HepG2 (cell line): ENCODE data around the gene TBL2. TPM values are rescaled to one million over a fixed set of nuclear protein-coding genes. Genes with fewer than 3 reads are reported as not detected.

Experiments used
- ATAC-seq: fragments of 200-7000 bp; cut with Tn5 transposase; 3 replicates; pipeline ENCODE4 v1.9.1; 2020; ENCODE audit warnings: mild to moderate bottlenecking, moderate library complexity
- BruUV-seq: library from RNA; stranded (reverse); fragments of 400-500 nt; replicated peaks from 2 replicates; lab custom pipeline; 2021; lab: Mats Ljungman, UMichigan
- CTCF ChIA-PET: fragments of 300-600 bp; formaldehyde crosslinking; extraction: SDS; loops from one replicate; lab custom pipeline; 2021; ENCODE audit warnings: low total read pairs, inconsistent platforms, low intra/inter-chr PET ratio; lab: Yijun Ruan, JAX
- POLR2A ChIA-PET: fragments of 350-600 bp; sonication (Branson Sonifier 250); formaldehyde crosslinking; loops from one replicate; lab custom pipeline; 2020; ENCODE audit warnings: antibody characterized with exemption, inconsistent platforms; lab: Yijun Ruan, JAX
- DNase-seq: peaks from one replicate; pipeline ENCODE4 v3.0.0-alpha.2; 2015; ENCODE audit warnings: low spot score
- FAIRE-seq: peaks from 3 replicates; lab custom pipeline; 2011; peaks lifted over from hg19 to GRCh38; lab: Jason Lieb, UNC
- H2AFZ ChIP-seq: one replicate; pipeline ENCODE4 v1.6.1; 2011; ENCODE audit warnings: low read length, inconsistent platforms
- H3K27ac ChIP-seq: fragments of 300-600 bp; 3 replicates; pipeline ENCODE4 v1.8.0; 2011; ENCODE audit warnings: mixed run types, mild to moderate bottlenecking, mixed read lengths, low read length, inconsistent platforms; ENCODE audit not compliant: insufficient read depth; ENCODE audit errors: extremely low read length
- H3K27me3 ChIP-seq, 2 experiments: fragments of 200-600 bp in 1 of 2; 2 replicates in 1 of 2; 3 replicates in 1 of 2; pipeline versions ENCODE4 v1.6.0 to v1.8.0; 2011; ENCODE audit warnings: low read length in 2 of 2, mild to moderate bottlenecking in 2 of 2, moderate library complexity in 2 of 2, inconsistent platforms in 1 of 2; ENCODE audit not compliant: insufficient read depth in 2 of 2, control insufficient read depth in 1 of 2
- H3K36me3 ChIP-seq, 2 experiments: fragments of 200-600 bp in 1 of 2; replicated peaks in 1 of 2; 2 replicates in 1 of 2; 3 replicates in 1 of 2; pipeline versions ENCODE4 v1.5.1 to v1.8.0; 2011; ENCODE audit warnings: low read length in 2 of 2, inconsistent platforms in 1 of 2; ENCODE audit not compliant: insufficient read depth in 2 of 2, control insufficient read depth in 1 of 2
- H3K4me1 ChIP-seq: 2 replicates; pipeline ENCODE4 v1.5.1; 2012; ENCODE audit warnings: low read length, inconsistent platforms; ENCODE audit not compliant: insufficient read depth
- H3K4me2 ChIP-seq: 2 replicates; pipeline ENCODE4 v1.6.0; 2011; ENCODE audit warnings: low read depth, low read length, inconsistent platforms
- H3K4me3 ChIP-seq, 3 experiments: fragments of 200-600 bp in 1 of 3; sonication (generic), shearing (Covaris generic) in 1 of 3; replicated peaks in 1 of 3; 2 replicates each; pipeline ENCODE4 v1.5.1; 2011 to 2016; ENCODE audit warnings: low read length in 3 of 3, inconsistent platforms in 2 of 3, low read depth in 2 of 3, mild to moderate bottlenecking in 2 of 3, control low read depth in 1 of 3, mixed read lengths in 1 of 3; ENCODE audit not compliant: insufficient read depth in 1 of 3
- H3K79me2 ChIP-seq: one replicate; pipeline ENCODE4 v1.6.1; 2011; ENCODE audit warnings: low read length, inconsistent platforms; ENCODE audit not compliant: insufficient read depth
- H3K9ac ChIP-seq: 2 replicates; pipeline ENCODE4 v1.6.0; 2011; ENCODE audit warnings: mild to moderate bottlenecking, low read depth, low read length, inconsistent platforms; ENCODE audit not compliant: insufficient read depth
- H3K9me3 ChIP-seq: 2 replicates; pipeline ENCODE4 v1.5.1; 2012; ENCODE audit warnings: mild to moderate bottlenecking, low read length
- H4K20me1 ChIP-seq: 2 replicates; pipeline ENCODE4 v1.6.0; 2011; ENCODE audit warnings: inconsistent platforms, mild to moderate bottlenecking, low read length, moderate library complexity; ENCODE audit not compliant: insufficient read depth
- ATF4 ChIP-seq, 2 experiments: fragments of 450-650 bp in 1 of 2; sonication (generic) in 1 of 2; formaldehyde crosslinking; IDR thresholded peaks; 2 replicates each; pipeline versions ENCODE4 v1.5.0 to v1.8.0; 2020 to 2022; ENCODE audit warnings: mild to moderate bottlenecking in 1 of 2, missing genetic modification reagents in 1 of 2
- CENPT ChIP-seq: sonication (generic); formaldehyde crosslinking; IDR thresholded peaks from 2 replicates; pipeline ENCODE4 v1.8.0; 2022; ENCODE audit warnings: low read depth, mild to moderate bottlenecking, moderate library complexity, missing genetic modification reagents
- DNMT3B ChIP-seq: conservative IDR thresholded peaks from 2 replicates; pipeline ENCODE4 v1.6.1; 2016; ENCODE audit warnings: missing biosample characterization, control low read depth
- DPF2 ChIP-seq: sonication (generic); formaldehyde crosslinking; IDR thresholded peaks from 2 replicates; pipeline ENCODE4 v1.4.0; 2020; ENCODE audit warnings: mild to moderate bottlenecking, low read depth, missing genetic modification reagents, borderline replicate concordance
- HNF1B ChIP-seq: sonication (generic); formaldehyde crosslinking; IDR thresholded peaks from 2 replicates; pipeline ENCODE4 v1.5.1; 2020; ENCODE audit warnings: mild to moderate bottlenecking, moderate library complexity, missing genetic modification reagents
- HNRNPL ChIP-seq: fragments of 200-400 bp; formaldehyde crosslinking; IDR thresholded peaks from 2 replicates; pipeline ENCODE4 v1.6.1; 2017; ENCODE audit warnings: mild to moderate bottlenecking, low read depth, low read length
- KLF16 ChIP-seq, 2 experiments: sonication (generic) in 1 of 2; formaldehyde crosslinking in 1 of 2; IDR thresholded peaks; 2 replicates each; pipeline versions ENCODE4 v1.6.1 to v1.8.0; 2016 to 2023; ENCODE audit warnings: missing genetic modification reagents in 2 of 2, missing compliant biosample characterization in 1 of 2
- POGZ ChIP-seq: sonication (generic); formaldehyde crosslinking; IDR thresholded peaks from 2 replicates; pipeline ENCODE4 v1.4.0; 2020; ENCODE audit warnings: mild to moderate bottlenecking, missing genetic modification reagents
- RBM22 ChIP-seq: fragments of 200-400 bp; formaldehyde crosslinking; optimal IDR thresholded peaks from 2 replicates; pipeline ENCODE3; 2017; ENCODE audit warnings: mild to moderate bottlenecking, low read length, moderate library complexity
- REL ChIP-seq: sonication (generic); formaldehyde crosslinking; conservative IDR thresholded peaks from 2 replicates; pipeline ENCODE4 v1.8.0; 2022; ENCODE audit warnings: mild to moderate bottlenecking, missing genetic modification reagents, moderate library complexity
- REXO4 ChIP-seq: sonication (generic); formaldehyde crosslinking; IDR thresholded peaks from 2 replicates; pipeline ENCODE4 v1.8.0; 2022; ENCODE audit warnings: missing genetic modification reagents, mild to moderate bottlenecking, borderline replicate concordance
- SP2 ChIP-seq: sonication (generic); formaldehyde crosslinking; IDR thresholded peaks from 2 replicates; pipeline ENCODE4 v1.5.1; 2020; ENCODE audit warnings: mild to moderate bottlenecking, missing genetic modification reagents
- SYNCRIP ChIP-seq: fragments of 200-400 bp; formaldehyde crosslinking; IDR thresholded peaks from 2 replicates; pipeline ENCODE4 v1.6.1; 2018; ENCODE audit warnings: mild to moderate bottlenecking, low read depth, low read length; ENCODE audit not compliant: insufficient read depth
- ZEB1 ChIP-seq: IDR thresholded peaks from 2 replicates; pipeline ENCODE4 v1.6.1; 2012; ENCODE audit warnings: mild to moderate bottlenecking, low read depth, inconsistent platforms; ENCODE audit not compliant: insufficient replicate concordance
- ZIK1 ChIP-seq: sonication (generic); formaldehyde crosslinking; IDR thresholded peaks from 2 replicates; pipeline ENCODE4 v1.5.0; 2020; ENCODE audit warnings: mild to moderate bottlenecking, low read depth, missing genetic modification reagents, borderline replicate concordance
- ZMYM3 ChIP-seq: sonication (generic); formaldehyde crosslinking; IDR thresholded peaks from 2 replicates; pipeline ENCODE4 v1.5.1; 2020; ENCODE audit warnings: mild to moderate bottlenecking, missing genetic modification reagents
- ZNF256 ChIP-seq: sonication (generic); formaldehyde crosslinking; conservative IDR thresholded peaks from 2 replicates; pipeline ENCODE4 v1.4.0; 2020; ENCODE audit warnings: missing genetic modification reagents
- ZNF3 ChIP-seq: IDR thresholded peaks from 2 replicates; pipeline ENCODE4 v1.7.0; 2017; ENCODE audit warnings: inconsistent platforms
- ZNF83 ChIP-seq: sonication (generic); formaldehyde crosslinking; IDR thresholded peaks from 2 replicates; pipeline ENCODE4 v1.4.0; 2020; ENCODE audit warnings: missing genetic modification reagents, mild to moderate bottlenecking, borderline replicate concordance
- ZSCAN21 ChIP-seq: sonication (generic); formaldehyde crosslinking; IDR thresholded peaks from 2 replicates; pipeline ENCODE4 v1.8.0; 2022; ENCODE audit warnings: mild to moderate bottlenecking, missing genetic modification reagents, moderate library complexity, borderline replicate concordance
- ZSCAN5A ChIP-seq: sonication (generic); formaldehyde crosslinking; IDR thresholded peaks from 2 replicates; pipeline ENCODE4 v1.8.0; 2022; ENCODE audit warnings: mild to moderate bottlenecking, missing genetic modification reagents, borderline replicate concordance
- WGBS: methylation state at CpG from one replicate; pipeline ENCODE4 v1.1.6; 2017; ENCODE audit warnings: low lambda C conversion rate; 5-methylcytosine and 5-hydroxymethylcytosine counted together
- in situ Hi-C: cut with HindIII; loops from 2 replicates; pipeline ENCODE4 v1.10.0; 2017; ENCODE audit warnings: low pct_unique_long_range_greater_than_20kb; ENCODE audit not compliant: extremely low pct_ligation_motif_present
- intact Hi-C: fragments of 100-400 bp; cut with micrococcal nuclease; formaldehyde crosslinking; loops from one replicate; pipeline ENCODE4 v1.10.0; 2022; ENCODE audit not compliant: unreplicated experiment
- polyA plus RNA-seq, 8 experiments: library from polyadenylated mRNA; depleted of rRNA in 3 of 8; stranded (reverse) in 7 of 8; unstranded in 1 of 8; fragments of >200 nt; fragmentation: Illumina TruSeq in 4 of 8; extraction: Trizol in 4 of 8; gene quantifications; 2 replicates each; pipeline versions ENCODE4 v1.2.1 to v1.2.3, GENCODE V29; 2011 to 2016; ENCODE audit warnings: low read depth in 4 of 8, missing spikeins in 1 of 8, mixed read lengths in 1 of 8; ENCODE audit not compliant: insufficient read depth in 1 of 8
- total RNA-seq, 5 experiments: library from RNA; depleted of rRNA; stranded (reverse); fragments of >200 nt; fragmentation: Illumina TruSeq; extraction: Trizol; gene quantifications; 2 replicates each; pipeline ENCODE4 v1.2.3, GENCODE V29; 2016; ENCODE audit warnings: low read depth in 1 of 5

Gene TBL2
- total and polyA plus RNA-seq, 2 of the 13 experiments (the other 11 are each of a cell fraction or from before 2014, with no cell fraction given): 43.4 to 47.2 TPM

GRCh38 chr7:73624669-73625001, 46.3 kb upstream of the TBL2 start:
- Histone ChIP-seq H3K4me1 (peaks cover 41% of the 10 kb centered on the region), H2AFZ (no peak overlapping the region), H3K36me3 (peaks cover 0 to 5% of the 10 kb centered on the region in 2 experiments; a peak in 3 of 5 replicates), H4K20me1 (peaks cover 15% of the 10 kb centered on the region), H3K9ac (no peak overlapping the region), H3K27me3 (no peaks in the 10 kb centered on the region; a peak in 1 of 5 replicates), H3K9me3 (no peaks in the 10 kb centered on the region), H3K4me3 (peak overlapping the region in 1 of 3 experiments; percentile 91; a peak in 2 of 6 replicates), H3K79me2 (peaks cover 34% of the 10 kb centered on the region), H3K27ac (no peak overlapping the region), H3K4me2 (peak overlapping the region; percentile 47)
- no TSS peak for BruUV-seq
- CTCF ChIA-PET: no interaction called here
- intact Hi-C loops (no loop called here), in situ Hi-C loops (no loop called here)
- no peak for ATAC-seq
- peak; percentile 26 for FAIRE-seq
- no peak for DNase-seq
- WGBS: 43% methylated on average over 8 of the region's 9 CpGs
- POLR2A ChIA-PET: interaction anchor here (0.7 to 13.2 kb wide), 16 partner anchors 12 to 114 kb away, joined by 3 to 416 read pairs (median 6); partner anchors contain the start of genes ABHD11, BUD23, DNAJC30 and STX1A
- TF ChIP-seq ATF4 (CRISPR knock-in tag; IDR thresholded peaks at IDR 0.05) (no peak), CENPT (CRISPR knock-in tag) (no peak), ZMYM3 (peak; percentile 55; the same call in 1 of the 2 replicates), SP2 (CRISPR knock-in tag) (0 out of 2 replicates have a peak, but pooled peaks have one; percentile 22), ZSCAN21 (CRISPR knock-in tag) (no peak), SYNCRIP (no peak), ZNF3 (no peak), ZEB1 (no peak), DNMT3B (CRISPR knock-in tag) (no peak), KLF16 (CRISPR knock-in tag; IDR thresholded peaks at IDR 0.05) (no peak), HNF1B (CRISPR knock-in tag) (peak; percentile 59; the same call in 1 of the 2 replicates), REL (CRISPR knock-in tag) (no peak), ZSCAN5A (CRISPR knock-in tag) (0 out of 2 replicates have a peak, but pooled peaks have one; percentile 4), REXO4 (CRISPR knock-in tag) (no peak), ZIK1 (CRISPR knock-in tag) (peak; percentile 9; the same call in 1 of the 2 replicates), DPF2 (no peak), POGZ (no peak), HNRNPL (no peak), RBM22 (no peak), ZNF83 (CRISPR knock-in tag) (no peak), ZNF256 (CRISPR knock-in tag) (no peak)
